Tibial nerve (tissue), 4 donors: ENCODE measurements around the gene CEACAM7.

Experiments used
- EP300 ChIP-seq, 2 donors: sonication (generic); formaldehyde crosslinking; IDR thresholded peaks; one replicate each; pipeline ENCODE4 v1.6.1; 2017; ENCODE audit warnings: antibody characterized with exemption in 2 of 2, mild to moderate bottlenecking in 1 of 2
- POLR2A ChIP-seq, 2 donors: fragments of 450-650 bp; IDR thresholded peaks; one replicate each; pipeline ENCODE4 v1.6.1; 2017; ENCODE audit warnings: antibody characterized with exemption in 2 of 2, mild to moderate bottlenecking in 2 of 2, moderate library complexity in 2 of 2
- TF ChIP-seq, protein P1 (sequence below), 5 experiments: fragments of 200-600 bp in 3 of 5; fragments of 450-650 bp in 2 of 5; sonication (generic) in 3 of 5; IDR thresholded peaks; one replicate each; pipeline ENCODE4 v1.5.1; 2016 to 2019; ENCODE audit warnings: antibody characterized with exemption in 5 of 5, mild to moderate bottlenecking in 3 of 5, moderate library complexity in 2 of 5

DNA sequence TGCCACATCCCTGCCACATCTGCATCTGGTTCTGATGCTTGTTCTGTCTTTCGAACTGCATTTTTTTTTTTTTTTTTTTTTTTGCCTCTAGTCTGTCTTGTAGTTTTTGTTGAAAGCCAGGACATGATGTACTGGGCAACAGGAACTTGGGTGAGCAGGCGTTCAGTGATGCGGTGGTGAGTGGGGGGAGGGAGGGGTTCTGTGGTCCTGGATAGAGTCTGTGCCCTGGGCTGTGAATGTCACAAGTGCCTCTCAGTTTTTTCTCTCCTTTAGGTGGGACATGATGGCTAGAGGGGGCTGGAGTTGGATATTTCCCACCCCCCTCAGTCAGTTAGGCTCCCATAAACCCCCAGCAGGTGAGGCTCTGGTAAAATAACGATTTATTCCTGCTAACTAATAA, 64.7 kb downstream of the CEACAM7 start:
- TF ChIP-seq, protein P1, sequence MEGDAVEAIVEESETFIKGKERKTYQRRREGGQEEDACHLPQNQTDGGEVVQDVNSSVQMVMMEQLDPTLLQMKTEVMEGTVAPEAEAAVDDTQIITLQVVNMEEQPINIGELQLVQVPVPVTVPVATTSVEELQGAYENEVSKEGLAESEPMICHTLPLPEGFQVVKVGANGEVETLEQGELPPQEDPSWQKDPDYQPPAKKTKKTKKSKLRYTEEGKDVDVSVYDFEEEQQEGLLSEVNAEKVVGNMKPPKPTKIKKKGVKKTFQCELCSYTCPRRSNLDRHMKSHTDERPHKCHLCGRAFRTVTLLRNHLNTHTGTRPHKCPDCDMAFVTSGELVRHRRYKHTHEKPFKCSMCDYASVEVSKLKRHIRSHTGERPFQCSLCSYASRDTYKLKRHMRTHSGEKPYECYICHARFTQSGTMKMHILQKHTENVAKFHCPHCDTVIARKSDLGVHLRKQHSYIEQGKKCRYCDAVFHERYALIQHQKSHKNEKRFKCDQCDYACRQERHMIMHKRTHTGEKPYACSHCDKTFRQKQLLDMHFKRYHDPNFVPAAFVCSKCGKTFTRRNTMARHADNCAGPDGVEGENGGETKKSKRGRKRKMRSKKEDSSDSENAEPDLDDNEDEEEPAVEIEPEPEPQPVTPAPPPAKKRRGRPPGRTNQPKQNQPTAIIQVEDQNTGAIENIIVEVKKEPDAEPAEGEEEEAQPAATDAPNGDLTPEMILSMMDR (IDR thresholded peaks at IDR 0.05), result no peak
- TF ChIP-seq POLR2A (IDR thresholded peaks at IDR 0.05) (no peak), EP300 (IDR thresholded peaks at IDR 0.05) (no peak)
